GM04503 (cell line): Measurements from ENCODE around the gene ROGDI.

ENCODE experiments used
- DNase-seq: peaks from one replicate; pipeline ENCODE4 v3.0.0-alpha.2; 2012; ENCODE audit warnings: low read depth

The ROGDI gene

GRCh38 chr16:4766875-4767628, 35.4 kb downstream of the ROGDI start, which contains the start of gene ZNF500:
TSS of gene ZNF500 (minus strand) at chr16:4767162. CDS start at chr16:4765978, 1,184 bp downstream.
- DNase-seq: peak; percentile 76

GRCh38 chr16:4765511-4766474, 36.6 kb downstream of the ROGDI start:
- DNase-seq: no peak

- no peak for DNase-seq
Observed at GRCh38 chr16:4763791-4764190, 38.6 kb downstream of the ROGDI start.

- no peak for DNase-seq
Observed at GRCh38 chr16:4762205-4762604, 40.2 kb downstream of the ROGDI start.

- DNase-seq: no peak
Observed at GRCh38 chr16:4760221-4760910, 42.1 kb downstream of the ROGDI start.

- no peak for DNase-seq
Observed at GRCh38 chr16:4755687-4756086, 46.7 kb downstream of the ROGDI start.

GRCh38 chr16:4754865-4755264, 47.6 kb downstream of the ROGDI start:
- no peak for DNase-seq

GRCh38 chr16:4753227-4753626, 49.2 kb downstream of the ROGDI start:
- no peak for DNase-seq

- no peak for DNase-seq
Observed at GRCh38 chr16:4752351-4753100, 49.9 kb downstream of the ROGDI start.

- no peak for DNase-seq
Observed at GRCh38 chr16:4750896-4751295, 51.5 kb downstream of the ROGDI start.

GRCh38 chr16:4749700-4750257, 52.7 kb downstream of the ROGDI start:
- no peak for DNase-seq

GRCh38 chr16:4748682-4749411, 53.6 kb downstream of the ROGDI start:
- DNase-seq: no peak

GRCh38 chr16:4747906-4748681, 54.3 kb downstream of the ROGDI start:
- no peak for DNase-seq

GRCh38 chr16:4746991-4747574, 55.4 kb downstream of the ROGDI start:
- DNase-seq: no peak
